Measurements from ENCODE around the gene FRS2.
A peak's percentile ranks its signal among the peaks of the same experiment; 100 is the strongest.

FRS2 gene

GRCh38 chr12:69483700-69484099 is 13.5 kb downstream of the FRS2 start:
- H3K4me3 ChIP-seq (replicated peaks; ENCODE audit: insufficient read depth, low read length), result no peak overlapping the region
- H3K27me3 ChIP-seq (ENCODE audit: insufficient read depth, poor library complexity, severe bottlenecking), result no peaks in the 10 kb centered on the region
- no peak for DNase-seq (ENCODE audit: low read depth in 1 of 2, low spot score in 1 of 2)
- TF ChIP-seq REST (IDR thresholded peaks at IDR 0.05; ENCODE audit: insufficient replicate concordance, low read depth) (no peak), SPI1 (IDR thresholded peaks at IDR 0.05; ENCODE audit: borderline replicate concordance, low read depth) (no peak), POLR2AphosphoS5 (IDR thresholded peaks at IDR 0.05; ENCODE audit: low read depth) (no peak), GABPA (IDR thresholded peaks at IDR 0.05; ENCODE audit: low read depth) (no peak)
- TF ChIP-seq, protein P1, sequence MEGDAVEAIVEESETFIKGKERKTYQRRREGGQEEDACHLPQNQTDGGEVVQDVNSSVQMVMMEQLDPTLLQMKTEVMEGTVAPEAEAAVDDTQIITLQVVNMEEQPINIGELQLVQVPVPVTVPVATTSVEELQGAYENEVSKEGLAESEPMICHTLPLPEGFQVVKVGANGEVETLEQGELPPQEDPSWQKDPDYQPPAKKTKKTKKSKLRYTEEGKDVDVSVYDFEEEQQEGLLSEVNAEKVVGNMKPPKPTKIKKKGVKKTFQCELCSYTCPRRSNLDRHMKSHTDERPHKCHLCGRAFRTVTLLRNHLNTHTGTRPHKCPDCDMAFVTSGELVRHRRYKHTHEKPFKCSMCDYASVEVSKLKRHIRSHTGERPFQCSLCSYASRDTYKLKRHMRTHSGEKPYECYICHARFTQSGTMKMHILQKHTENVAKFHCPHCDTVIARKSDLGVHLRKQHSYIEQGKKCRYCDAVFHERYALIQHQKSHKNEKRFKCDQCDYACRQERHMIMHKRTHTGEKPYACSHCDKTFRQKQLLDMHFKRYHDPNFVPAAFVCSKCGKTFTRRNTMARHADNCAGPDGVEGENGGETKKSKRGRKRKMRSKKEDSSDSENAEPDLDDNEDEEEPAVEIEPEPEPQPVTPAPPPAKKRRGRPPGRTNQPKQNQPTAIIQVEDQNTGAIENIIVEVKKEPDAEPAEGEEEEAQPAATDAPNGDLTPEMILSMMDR (IDR thresholded peaks at IDR 0.05; ENCODE audit: insufficient read depth, low read length), result no peak
- no peak overlapping the region for H3K27ac ChIP-seq (replicated peaks)

GRCh38 chr12:69484428-69484827 is 14.2 kb downstream of the FRS2 start:
- Histone ChIP-seq H3K27me3 (ENCODE audit: insufficient read depth, poor library complexity, severe bottlenecking) (no peaks in the 10 kb centered on the region), H3K27ac (replicated peaks) (no peak overlapping the region), H3K4me3 (replicated peaks; ENCODE audit: insufficient read depth, low read length) (no peak overlapping the region)
- no peak for DNase-seq (ENCODE audit: low read depth in 1 of 2, low spot score in 1 of 2)
- no peak for TF ChIP-seq GABPA (IDR thresholded peaks at IDR 0.05; ENCODE audit: low read depth)
- TF ChIP-seq POLR2AphosphoS5 (IDR thresholded peaks at IDR 0.05; ENCODE audit: low read depth), result no peak
- no peak for TF ChIP-seq SPI1 (IDR thresholded peaks at IDR 0.05; ENCODE audit: borderline replicate concordance, low read depth)
- TF ChIP-seq, protein P1 (IDR thresholded peaks at IDR 0.05; ENCODE audit: insufficient read depth, low read length), result no peak

- Histone ChIP-seq H3K27ac (replicated peaks) (no peak overlapping the region), H3K27me3 (ENCODE audit: insufficient read depth, poor library complexity, severe bottlenecking) (no peaks in the 10 kb centered on the region), H3K4me3 (replicated peaks; ENCODE audit: insufficient read depth, low read length) (no peak overlapping the region)
- DNase-seq (ENCODE audit: low read depth in 1 of 2, low spot score in 1 of 2), result peak in 1 of 2 experiments; percentile 15
- no peak for TF ChIP-seq GABPA (IDR thresholded peaks at IDR 0.05; ENCODE audit: low read depth)
- no peak for TF ChIP-seq REST (IDR thresholded peaks at IDR 0.05; ENCODE audit: insufficient replicate concordance, low read depth)
- TF ChIP-seq, protein P1 (IDR thresholded peaks at IDR 0.05; ENCODE audit: insufficient read depth, low read length), result no peak
- TF ChIP-seq POLR2AphosphoS5 (IDR thresholded peaks at IDR 0.05; ENCODE audit: low read depth), result no peak
- TF ChIP-seq SPI1 (IDR thresholded peaks at IDR 0.05; ENCODE audit: borderline replicate concordance, low read depth), result peak; percentile 85
These were observed 20.9 kb downstream of the FRS2 start for GRCh38 chr12:69490920-69491643.
